Keratinocyte (primary cell): ENCODE data around the gene ITGB1.

Experiments
- EZH2 ChIP-seq: IDR thresholded peaks from one replicate; pipeline ENCODE4 v1.6.1; 2012; ENCODE audit warnings: inconsistent platforms, mild to moderate bottlenecking, low read length, moderate library complexity
- TF ChIP-seq, protein P1 (sequence below), 3 experiments: IDR thresholded peaks in 1 of 3; conservative IDR thresholded peaks in 1 of 3; optimal IDR thresholded peaks in 1 of 3; 2 replicates in 2 of 3; 3 replicates in 1 of 3; pipeline versions ENCODE3 to v1.5.1; 2011; ENCODE audit warnings: low read length in 3 of 3, mild to moderate bottlenecking in 3 of 3, moderate library complexity in 2 of 3, control low read depth in 1 of 3, inconsistent platforms in 1 of 3; ENCODE audit not compliant: insufficient read depth in 2 of 3; ENCODE audit errors: extremely low read depth in 1 of 3

DNA sequence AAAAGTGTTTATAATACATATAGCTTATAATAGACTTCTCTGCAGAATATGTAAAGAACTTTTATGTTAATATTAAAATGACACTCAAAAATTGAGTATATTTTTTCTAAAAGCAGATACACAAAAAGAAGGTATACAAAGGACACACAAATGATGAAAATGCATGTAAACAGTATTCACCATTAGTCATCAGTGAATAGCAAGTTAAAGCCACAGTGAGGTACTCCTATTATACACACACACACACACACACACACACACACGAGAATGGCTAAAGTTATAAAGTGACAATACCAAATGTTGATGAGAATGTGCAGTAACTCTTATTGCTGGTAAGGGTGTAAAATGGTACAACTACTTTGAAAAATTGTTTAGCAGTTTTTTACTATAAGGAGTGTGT lies 92.9 kb downstream of the ITGB1 start:
- TF ChIP-seq, protein P1, sequence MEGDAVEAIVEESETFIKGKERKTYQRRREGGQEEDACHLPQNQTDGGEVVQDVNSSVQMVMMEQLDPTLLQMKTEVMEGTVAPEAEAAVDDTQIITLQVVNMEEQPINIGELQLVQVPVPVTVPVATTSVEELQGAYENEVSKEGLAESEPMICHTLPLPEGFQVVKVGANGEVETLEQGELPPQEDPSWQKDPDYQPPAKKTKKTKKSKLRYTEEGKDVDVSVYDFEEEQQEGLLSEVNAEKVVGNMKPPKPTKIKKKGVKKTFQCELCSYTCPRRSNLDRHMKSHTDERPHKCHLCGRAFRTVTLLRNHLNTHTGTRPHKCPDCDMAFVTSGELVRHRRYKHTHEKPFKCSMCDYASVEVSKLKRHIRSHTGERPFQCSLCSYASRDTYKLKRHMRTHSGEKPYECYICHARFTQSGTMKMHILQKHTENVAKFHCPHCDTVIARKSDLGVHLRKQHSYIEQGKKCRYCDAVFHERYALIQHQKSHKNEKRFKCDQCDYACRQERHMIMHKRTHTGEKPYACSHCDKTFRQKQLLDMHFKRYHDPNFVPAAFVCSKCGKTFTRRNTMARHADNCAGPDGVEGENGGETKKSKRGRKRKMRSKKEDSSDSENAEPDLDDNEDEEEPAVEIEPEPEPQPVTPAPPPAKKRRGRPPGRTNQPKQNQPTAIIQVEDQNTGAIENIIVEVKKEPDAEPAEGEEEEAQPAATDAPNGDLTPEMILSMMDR (optimal IDR thresholded peaks at IDR 0.05 in 1 of 3, IDR thresholded peaks at IDR 0.05 in 1 of 3, conservative IDR thresholded peaks at IDR 0.05 in 1 of 3; ENCODE audit: extremely low read depth in 1 of 3, insufficient read depth in 2 of 3, low read length in 3 of 3): no peak
- no peak for TF ChIP-seq EZH2
